CD4-positive, alpha-beta memory T cell (primary cell): ENCODE data around the gene SPPL2A. TPM values are rescaled to one million over a fixed set of nuclear protein-coding genes. Genes with fewer than 3 reads are reported as not detected.

Source experiments
- CTCF ChIA-PET: fragments of 350-600 bp; sonication (Branson Sonifier 250); formaldehyde crosslinking; loops from one replicate; lab custom pipeline; 2021; ENCODE audit warnings: inconsistent platforms; ENCODE audit not compliant: partially characterized antibody; lab: Charles Lee
- POLR2A ChIA-PET: fragments of 350-600 bp; sonication (Branson Sonifier 250); formaldehyde crosslinking; loops from one replicate; lab custom pipeline; 2021; ENCODE audit not compliant: partially characterized antibody; lab: Charles Lee
- DNase-seq, 5 donors: peaks; one replicate each; pipeline versions ENCODE4 v3.0.0 to v3.0.0-alpha.2; 2020 to 2022; ENCODE audit warnings: mixed read lengths in 1 of 5
- H3K27ac ChIP-seq: one replicate; pipeline ENCODE4 v1.7.0; 2013; ENCODE audit warnings: low read depth, low read length
- H3K27me3 ChIP-seq: 2 replicates; pipeline ENCODE4 v1.7.0; 2013; ENCODE audit warnings: mild to moderate bottlenecking, low read length, moderate library complexity; ENCODE audit not compliant: insufficient read depth
- H3K36me3 ChIP-seq: 2 replicates; pipeline ENCODE4 v1.7.0; 2013; ENCODE audit warnings: mild to moderate bottlenecking, low read length, moderate library complexity; ENCODE audit not compliant: insufficient read depth
- H3K4me1 ChIP-seq: 2 replicates; pipeline ENCODE4 v1.7.0; 2013; ENCODE audit warnings: mild to moderate bottlenecking, low read length, moderate library complexity; ENCODE audit not compliant: insufficient read depth
- H3K4me3 ChIP-seq, 2 donors: one replicate each; pipeline ENCODE4 v1.7.0; 2013; ENCODE audit warnings: low read length in 2 of 2, mild to moderate bottlenecking in 1 of 2
- H3K9me3 ChIP-seq, 2 donors: one replicate each; pipeline ENCODE4 v1.7.0; 2013; ENCODE audit warnings: low read length in 2 of 2, control low read depth in 1 of 2; ENCODE audit not compliant: control insufficient read depth in 1 of 2
- H3K27ac Mint-ChIP-seq, 7 donors: one replicate each; pipeline ENCODE4 v1.8.0; 2020 to 2021; ENCODE audit warnings: mixed read lengths in 7 of 7, mild to moderate bottlenecking in 6 of 7, inconsistent platforms in 3 of 7, moderate library complexity in 3 of 7
- H3K27me3 Mint-ChIP-seq, 2 donors: one replicate each; pipeline ENCODE4 v1.8.0; 2020 to 2021; ENCODE audit warnings: mixed read lengths in 2 of 2
- H3K36me3 Mint-ChIP-seq, 2 donors: one replicate each; pipeline ENCODE4 v1.8.0; 2020 to 2021; ENCODE audit warnings: mixed read lengths in 2 of 2, inconsistent platforms in 1 of 2, mild to moderate bottlenecking in 1 of 2
- H3K4me1 Mint-ChIP-seq, 4 donors: one replicate each; pipeline ENCODE4 v1.8.0; 2020 to 2021; ENCODE audit warnings: mixed read lengths in 4 of 4, mild to moderate bottlenecking in 1 of 4
- H3K4me3 Mint-ChIP-seq, 8 donors: one replicate each; pipeline ENCODE4 v1.8.0; 2020 to 2021; ENCODE audit warnings: mixed read lengths in 8 of 8, mild to moderate bottlenecking in 7 of 8, moderate library complexity in 6 of 8, inconsistent platforms in 3 of 8
- H3K9me3 Mint-ChIP-seq, 8 donors: one replicate each; pipeline ENCODE4 v1.8.0; 2020 to 2021; ENCODE audit warnings: mixed read lengths in 8 of 8, mild to moderate bottlenecking in 5 of 8, inconsistent platforms in 3 of 8, moderate library complexity in 1 of 8
- intact Hi-C: fragments of 100-400 bp; cut with micrococcal nuclease; formaldehyde crosslinking; loops from one replicate; pipeline ENCODE4 v1.15.1; 2023
- polyA plus RNA-seq, 2 donors: library from polyadenylated mRNA; unstranded; fragments of 300-500 nt; fragmentation: Illumina TruSeq; gene quantifications; one replicate each; pipeline ENCODE4 v1.2.3, GENCODE V29; 2021
- total RNA-seq, 2 experiments: library from RNA; stranded (reverse); gene quantifications; one replicate each; pipeline ENCODE4 v1.2.3, GENCODE V29; 2021

Gene SPPL2A
- total and polyA plus RNA-seq, 4 experiments from 2014 or later, result 59.9 to 102 (median 77.8) TPM

DNA sequence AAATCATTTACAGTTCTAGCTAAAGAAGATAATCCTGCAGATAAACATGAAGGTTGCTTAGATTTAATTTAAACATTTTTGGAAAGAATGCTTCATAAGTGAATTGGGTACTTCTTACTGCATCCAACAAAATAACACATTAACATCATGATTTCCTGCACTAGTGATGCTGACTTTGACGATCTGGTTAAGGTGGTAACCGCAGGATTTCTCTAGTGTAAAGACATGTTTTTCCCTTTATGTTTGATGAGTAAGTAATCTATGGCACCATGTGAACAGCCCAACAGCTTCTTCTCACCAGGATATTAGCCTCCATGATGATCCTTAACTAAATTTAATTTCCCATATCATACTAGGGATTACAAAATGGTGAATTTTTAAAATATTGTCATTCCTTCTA lies 14.1 kb downstream of the SPPL2A start:
- DNase-seq, result peak in 2 of 5 donors; percentile 11 to 18
- Mint-ChIP-seq H3K4me1 (peaks cover 14 to 36% (median 25%) of the 10 kb centered on the region in 4 donors), H3K27ac (peak overlapping the region in 3 of 7 donors; percentile 22 to 68 (median 49)), H3K27me3 (no peaks in the 10 kb centered on the region), H3K4me3 (no peak overlapping the region), H3K9me3 (no peaks in the 10 kb centered on the region), H3K36me3 (peaks cover 12 to 39% of the 10 kb centered on the region in 2 donors)
- Histone ChIP-seq H3K36me3 (peaks cover 14% of the 10 kb centered on the region), H3K4me3 (no peak overlapping the region), H3K27me3 (no peaks in the 10 kb centered on the region), H3K9me3 (no peaks in the 10 kb centered on the region), H3K4me1 (peaks cover 9% of the 10 kb centered on the region), H3K27ac (no peak overlapping the region)
- POLR2A ChIA-PET, result interaction anchor here (1.3 kb wide), 1 partner anchor 126 kb away, joined by 3 read pairs; no protein-coding TSS in a partner anchor
- CTCF ChIA-PET, result interaction anchor here (0.7 kb wide), 1 partner anchor 79 kb away, joined by 7 read pairs; no protein-coding TSS in a partner anchor
- intact Hi-C loops, result no loop called here

DNA sequence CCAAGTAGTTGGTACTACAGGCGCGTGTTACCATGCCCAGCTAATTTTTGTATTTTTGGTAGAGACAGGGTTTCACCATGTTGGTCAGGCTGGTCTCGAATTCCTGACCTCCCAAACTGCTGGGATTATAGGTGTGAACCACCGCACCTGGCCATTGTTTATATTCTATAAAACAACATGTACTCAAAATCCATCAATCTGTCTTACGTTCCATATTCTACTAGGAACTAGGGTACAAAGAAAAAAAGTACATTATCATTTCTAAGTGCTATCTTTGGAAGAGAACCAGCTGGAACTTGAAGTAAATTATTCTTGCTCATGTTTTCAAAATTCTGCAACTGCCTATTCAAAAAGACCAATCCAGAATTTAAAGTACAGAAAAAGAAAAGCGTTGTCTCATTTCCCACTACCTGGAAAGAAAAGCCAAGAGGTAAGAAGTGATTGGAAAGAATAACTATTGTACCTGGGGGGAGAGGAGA lies 15.2 kb downstream of the SPPL2A start:
- Histone ChIP-seq H3K27me3 (no peaks in the 10 kb centered on the region), H3K36me3 (peaks cover 14% of the 10 kb centered on the region), H3K4me1 (peaks cover 9% of the 10 kb centered on the region), H3K27ac (no peak overlapping the region), H3K4me3 (no peak overlapping the region), H3K9me3 (no peaks in the 10 kb centered on the region)
- no peaks in the 10 kb centered on the region for H3K9me3 Mint-ChIP-seq
- no peaks in the 10 kb centered on the region for H3K27me3 Mint-ChIP-seq
- intact Hi-C loops, result no loop called here
- CTCF ChIA-PET, result no interaction called here
- H3K36me3 Mint-ChIP-seq, result peaks cover 12 to 38% of the 10 kb centered on the region in 2 donors
- POLR2A ChIA-PET, result no interaction called here
- H3K4me1 Mint-ChIP-seq, result peaks cover 14 to 30% (median 22%) of the 10 kb centered on the region in 4 donors
- no peak overlapping the region for H3K4me3 Mint-ChIP-seq
- no peak for DNase-seq
- peak overlapping the region in 1 of 7 donors; percentile 73 for H3K27ac Mint-ChIP-seq

- H3K27ac ChIP-seq, result no peak overlapping the region
- H3K4me3 ChIP-seq, result no peak overlapping the region
- H3K4me1 Mint-ChIP-seq, result peaks cover 6 to 18% (median 12%) of the 10 kb centered on the region in 4 donors
- intact Hi-C loops, result no loop called here
- H3K4me1 ChIP-seq, result no peaks in the 10 kb centered on the region
- no peak overlapping the region for H3K4me3 Mint-ChIP-seq
- H3K36me3 Mint-ChIP-seq, result peaks cover 14 to 42% of the 10 kb centered on the region in 2 donors
- no peak for DNase-seq
- H3K36me3 ChIP-seq, result peaks cover 14% of the 10 kb centered on the region
- H3K9me3 ChIP-seq, result no peaks in the 10 kb centered on the region
- ChIA-PET POLR2A (no interaction called here), CTCF (no interaction called here)
- peak overlapping the region in 1 of 7 donors; percentile 19 for H3K27ac Mint-ChIP-seq
- H3K9me3 Mint-ChIP-seq, result no peaks in the 10 kb centered on the region
- H3K27me3 ChIP-seq, result no peaks in the 10 kb centered on the region
- no peaks in the 10 kb centered on the region for H3K27me3 Mint-ChIP-seq
Measured at GRCh38 chr15:50747523-50747922, 18.0 kb downstream of the SPPL2A start.

DNA sequence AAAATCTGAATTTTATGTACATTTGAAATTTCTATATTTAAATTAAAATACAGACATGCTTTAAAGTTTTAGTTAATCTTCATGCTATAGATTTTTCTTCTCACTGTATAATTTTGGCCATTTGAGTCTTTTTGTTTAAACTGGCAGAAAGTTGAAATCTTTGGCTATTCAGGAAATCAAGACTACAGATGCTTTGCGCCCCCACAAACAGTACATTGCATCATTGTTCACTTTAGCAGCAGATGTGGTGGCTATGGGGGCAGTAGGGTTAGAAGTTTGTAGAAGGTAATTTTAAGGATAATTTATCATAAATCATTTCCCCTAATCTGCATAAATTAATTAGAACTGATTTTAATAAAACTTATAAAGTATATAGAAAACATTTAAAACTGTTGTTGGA lies 20.9 kb downstream of the SPPL2A start:
- peaks cover 14% of the 10 kb centered on the region for H3K36me3 ChIP-seq
- CTCF ChIA-PET, result no interaction called here
- no peaks in the 10 kb centered on the region for H3K27me3 Mint-ChIP-seq

GRCh38 chr15:50740955-50741354 lies 24.6 kb downstream of the SPPL2A start:
- H3K27me3 ChIP-seq, result no peaks in the 10 kb centered on the region
- intact Hi-C loops, result no loop called here
- peaks cover 16 to 41% of the 10 kb centered on the region in 2 donors for H3K36me3 Mint-ChIP-seq
- H3K9me3 ChIP-seq, result no peaks in the 10 kb centered on the region
- H3K9me3 Mint-ChIP-seq, result no peaks in the 10 kb centered on the region
- no peaks in the 10 kb centered on the region for H3K4me1 Mint-ChIP-seq
- no peak overlapping the region for H3K4me3 ChIP-seq
- no peaks in the 10 kb centered on the region for H3K36me3 ChIP-seq
- no peak overlapping the region for H3K27ac Mint-ChIP-seq
- H3K27ac ChIP-seq, result no peak overlapping the region
- ChIA-PET POLR2A (no interaction called here), CTCF (no interaction called here)
- H3K27me3 Mint-ChIP-seq, result no peaks in the 10 kb centered on the region
- H3K4me1 ChIP-seq, result no peaks in the 10 kb centered on the region
- H3K4me3 Mint-ChIP-seq, result no peak overlapping the region
- no peak for DNase-seq

More for the DNA sequence above, 20.9 kb downstream of the SPPL2A start:
- Histone ChIP-seq H3K4me1 (no peaks in the 10 kb centered on the region), H3K27me3 (no peaks in the 10 kb centered on the region), H3K9me3 (no peaks in the 10 kb centered on the region), H3K4me3 (no peak overlapping the region), H3K27ac (no peak overlapping the region)
- intact Hi-C loops, result no loop called here
- Mint-ChIP-seq H3K36me3 (peaks cover 20 to 42% of the 10 kb centered on the region in 2 donors), H3K4me3 (no peak overlapping the region), H3K4me1 (peaks cover 0 to 2% (median 0%) of the 10 kb centered on the region in 4 donors), H3K9me3 (no peaks in the 10 kb centered on the region), H3K27ac (no peak overlapping the region)
- POLR2A ChIA-PET, result no interaction called here
- DNase-seq, result no peak

DNA sequence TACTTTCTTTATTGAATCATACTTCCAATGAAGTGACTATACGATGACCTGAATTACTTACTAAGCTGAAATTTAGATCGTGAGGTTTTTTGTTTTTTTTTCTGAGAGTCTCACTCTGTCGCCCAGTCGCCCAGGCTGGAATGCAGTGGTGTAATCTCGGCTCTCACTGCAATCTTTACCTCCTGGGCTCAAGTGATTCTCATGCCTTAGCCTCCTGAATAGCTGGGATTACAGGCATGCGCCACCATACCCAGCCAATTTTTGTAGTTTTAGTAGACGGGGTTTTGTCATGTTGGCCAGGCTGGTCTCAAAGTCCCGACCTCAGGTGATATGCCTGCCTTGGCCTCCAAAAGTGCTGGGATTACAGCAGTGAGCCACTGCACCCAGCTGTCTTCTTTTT lies 28.7 kb downstream of the SPPL2A start:
- Histone ChIP-seq H3K27ac (no peak overlapping the region), H3K9me3 (no peaks in the 10 kb centered on the region), H3K36me3 (peaks cover 6% of the 10 kb centered on the region), H3K27me3 (no peaks in the 10 kb centered on the region), H3K4me3 (no peak overlapping the region), H3K4me1 (no peaks in the 10 kb centered on the region)
- POLR2A ChIA-PET, result no interaction called here
- peaks cover 42 to 64% of the 10 kb centered on the region in 2 donors for H3K36me3 Mint-ChIP-seq
- no peaks in the 10 kb centered on the region for H3K4me1 Mint-ChIP-seq
- no peak overlapping the region for H3K27ac Mint-ChIP-seq
- peaks cover 0 to 2% (median 0%) of the 10 kb centered on the region in 8 donors for H3K9me3 Mint-ChIP-seq
- H3K4me3 Mint-ChIP-seq, result no peak overlapping the region
- DNase-seq, result no peak
- intact Hi-C loops, result no loop called here
- H3K27me3 Mint-ChIP-seq, result no peaks in the 10 kb centered on the region
- CTCF ChIA-PET, result interaction anchor here (1.3 kb wide), 1 partner anchor 149 kb away, joined by 3 read pairs; no protein-coding TSS in a partner anchor

DNA sequence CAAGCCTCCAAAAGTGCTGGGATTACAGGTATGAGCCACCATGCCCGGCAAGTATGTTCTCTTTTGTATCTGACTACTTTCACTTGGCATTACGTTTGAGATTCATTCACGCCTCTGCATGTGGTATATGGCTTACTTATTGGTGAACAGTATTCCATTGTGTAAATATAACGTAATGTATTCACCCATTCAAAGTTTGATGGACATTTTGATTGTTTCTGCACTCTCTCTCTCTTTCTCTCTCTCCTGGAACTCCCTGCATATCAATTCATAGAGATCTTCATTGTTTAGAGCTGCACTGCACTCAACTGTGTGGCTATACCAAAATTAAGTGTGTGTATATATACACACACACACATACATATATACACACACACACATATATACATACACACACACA lies 30.4 kb downstream of the SPPL2A start:
- Mint-ChIP-seq H3K4me1 (no peaks in the 10 kb centered on the region), H3K9me3 (peaks cover 0 to 2% (median 0%) of the 10 kb centered on the region in 8 donors), H3K4me3 (no peak overlapping the region), H3K27ac (no peak overlapping the region), H3K36me3 (peaks cover 39 to 64% of the 10 kb centered on the region in 2 donors), H3K27me3 (no peaks in the 10 kb centered on the region)
- DNase-seq, result no peak
- Histone ChIP-seq H3K4me1 (no peaks in the 10 kb centered on the region), H3K36me3 (peaks cover 8% of the 10 kb centered on the region), H3K4me3 (no peak overlapping the region), H3K27me3 (no peaks in the 10 kb centered on the region), H3K9me3 (no peaks in the 10 kb centered on the region), H3K27ac (no peak overlapping the region)
- POLR2A ChIA-PET, result no interaction called here
- intact Hi-C loops, result no loop called here
- CTCF ChIA-PET, result no interaction called here
